GM19463 (cell line): Measurements from ENCODE around the gene MS4A10.
"Not testable (repeated sequence)": the region's sequence is repeated elsewhere in the genome, so short reads cannot be mapped to it uniquely, and the experiment has no call there.

ENCODE experiments used
- ATAC-seq: cut with Tn5 transposase; IDR thresholded peaks from one replicate; pipeline ENCODE4 v1.9.1; 2021; ENCODE audit warnings: mild to moderate bottlenecking, moderate library complexity; ENCODE audit not compliant: unreplicated experiment

The MS4A10 gene

GRCh38 chr11:60785136-60785535, at the start of gene MS4A10:
MS4A10 (plus strand) TSS chr11:60785333; CDS start chr11:60790336, 5,003 bp downstream.
- ATAC-seq = no peak

- ATAC-seq = no peak
These were observed 46.0 kb upstream of the MS4A10 start for GRCh38 chr11:60739114-60739513.

DNA sequence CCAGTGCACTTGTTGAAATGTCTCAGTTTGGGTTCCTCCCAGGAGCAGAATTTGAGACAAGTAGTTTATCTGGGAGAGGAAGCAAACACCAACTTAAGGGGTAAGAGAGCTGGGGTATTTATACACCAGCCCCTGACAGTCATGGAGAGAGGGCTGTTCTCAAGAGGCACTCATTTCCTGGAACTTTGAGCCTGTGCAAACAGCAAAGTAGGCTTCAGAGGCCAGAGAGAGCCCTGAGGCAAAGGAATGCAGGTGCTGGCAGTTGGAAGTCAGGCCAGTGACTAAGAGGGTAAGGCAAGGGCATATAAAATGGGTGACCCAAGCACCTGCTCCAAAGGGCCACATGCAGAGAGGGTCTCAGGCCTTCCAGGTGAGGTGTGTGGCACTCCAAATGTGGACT, 44.6 kb upstream of the MS4A10 start:
- no peak for ATAC-seq

- no peak for ATAC-seq
These were observed 43.7 kb upstream of the MS4A10 start for GRCh38 chr11:60741421-60741820.

- no peak for ATAC-seq
These were observed 42.1 kb upstream of the MS4A10 start for GRCh38 chr11:60743058-60743457.

DNA sequence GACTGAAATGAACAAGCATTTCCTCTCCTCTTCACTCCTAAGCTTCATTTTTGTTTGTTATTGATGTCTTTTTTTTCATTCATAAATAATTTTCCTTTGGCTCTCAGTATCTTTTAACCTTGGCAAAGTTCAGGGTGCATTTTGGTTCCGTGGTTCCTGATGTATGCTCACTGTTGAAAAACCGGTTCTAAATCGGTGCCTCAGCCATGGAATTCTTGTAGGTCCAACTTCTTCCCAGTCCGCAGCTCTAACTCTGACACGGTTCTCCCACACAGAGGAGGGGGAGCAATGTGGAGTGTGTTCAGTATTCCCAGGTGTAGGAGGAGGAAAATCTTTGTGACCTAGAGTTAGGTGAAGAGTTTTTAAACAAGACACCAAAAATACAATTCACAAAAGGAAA, 41.0 kb upstream of the MS4A10 start:
- no peak for ATAC-seq

DNA sequence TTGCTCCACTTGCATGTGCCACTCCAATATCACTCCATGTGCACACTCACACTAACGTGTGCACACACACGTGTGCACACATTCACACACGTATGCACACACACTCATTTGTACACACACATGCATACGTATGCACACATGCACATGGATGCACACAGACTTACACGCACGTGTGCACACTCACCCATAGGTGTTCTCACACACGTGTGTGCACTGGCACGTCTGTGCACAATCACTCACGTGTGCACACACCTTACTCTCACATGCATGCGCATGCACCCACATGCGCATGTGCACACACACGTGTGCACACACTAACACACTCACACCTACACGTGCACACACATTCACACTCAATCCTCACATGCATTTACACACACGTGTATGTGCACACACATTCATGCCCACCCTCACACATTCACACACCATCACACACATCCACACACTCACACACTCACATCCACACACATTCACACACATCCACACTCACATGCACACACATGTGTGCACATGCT, 37.7 kb upstream of the MS4A10 start:
- no peak for ATAC-seq

- ATAC-seq = no peak
These were observed 36.9 kb upstream of the MS4A10 start for GRCh38 chr11:60748225-60748624.

- no peak for ATAC-seq
These were observed 36.3 kb upstream of the MS4A10 start for GRCh38 chr11:60748821-60749220.

GRCh38 chr11:60750911-60751310, 34.2 kb upstream of the MS4A10 start:
- ATAC-seq = no peak

- no peak for ATAC-seq
These were observed 31.8 kb upstream of the MS4A10 start for GRCh38 chr11:60753309-60753708.

- ATAC-seq = no peak
These were observed 30.2 kb upstream of the MS4A10 start for GRCh38 chr11:60754887-60755286.

- ATAC-seq = no peak
These were observed 28.7 kb upstream of the MS4A10 start, which contains the start of gene MS4A15 for GRCh38 chr11:60756307-60757032. MS4A15 (plus strand) TSS chr11:60756867; CDS start chr11:60763734, 6,867 bp downstream.

- no peak for ATAC-seq
These were observed 27.8 kb upstream of the MS4A10 start for GRCh38 chr11:60757231-60757800.

GRCh38 chr11:60758671-60759070, 26.5 kb upstream of the MS4A10 start:
- ATAC-seq = not testable (repeated sequence)

- not testable (repeated sequence) for ATAC-seq
These were observed 25.5 kb upstream of the MS4A10 start for GRCh38 chr11:60759438-60760225.

- ATAC-seq = peak; percentile 26
These were observed 23.5 kb upstream of the MS4A10 start for GRCh38 chr11:60761436-60762190.

DNA sequence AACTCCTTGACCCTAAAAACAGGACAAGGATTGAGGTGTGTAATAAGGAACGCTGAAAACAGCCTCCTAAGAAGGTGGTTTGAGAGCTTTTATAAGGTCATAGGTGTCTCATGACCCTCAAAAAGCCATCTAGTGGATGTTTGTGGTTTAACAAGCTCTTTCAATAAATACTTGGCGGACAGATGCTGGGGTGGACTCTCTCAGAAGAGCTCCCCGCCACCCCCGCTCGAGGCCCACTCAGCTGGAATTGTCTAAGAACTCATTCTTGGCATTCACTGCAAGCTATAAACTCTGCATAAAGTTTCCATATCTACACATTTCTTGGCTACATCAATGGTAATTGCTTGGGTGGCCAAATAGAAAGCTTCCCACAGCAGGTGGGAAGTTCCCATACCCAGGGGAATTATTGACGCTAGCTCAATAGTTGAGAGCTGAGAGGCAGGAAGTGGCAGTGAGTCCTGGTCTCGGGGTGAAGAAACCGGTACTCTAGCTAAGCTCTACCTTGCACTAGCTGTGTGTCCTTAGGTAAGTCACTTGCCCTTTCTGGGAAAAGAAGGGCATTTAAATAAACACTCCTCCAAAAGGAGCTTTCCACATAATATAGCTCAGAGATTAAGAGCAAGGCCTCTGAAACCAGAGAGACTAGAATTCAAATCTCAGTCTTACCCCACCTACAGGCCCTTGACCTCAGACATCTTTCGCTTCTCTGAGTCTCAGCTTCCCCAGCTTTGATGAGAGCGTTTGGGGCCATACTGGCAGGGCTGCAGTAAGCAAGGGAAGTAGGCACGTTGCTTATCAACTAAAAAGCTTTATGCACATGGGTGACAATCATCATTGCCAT, 22.1 kb upstream of the MS4A10 start:
- ATAC-seq = peak; percentile 65

DNA sequence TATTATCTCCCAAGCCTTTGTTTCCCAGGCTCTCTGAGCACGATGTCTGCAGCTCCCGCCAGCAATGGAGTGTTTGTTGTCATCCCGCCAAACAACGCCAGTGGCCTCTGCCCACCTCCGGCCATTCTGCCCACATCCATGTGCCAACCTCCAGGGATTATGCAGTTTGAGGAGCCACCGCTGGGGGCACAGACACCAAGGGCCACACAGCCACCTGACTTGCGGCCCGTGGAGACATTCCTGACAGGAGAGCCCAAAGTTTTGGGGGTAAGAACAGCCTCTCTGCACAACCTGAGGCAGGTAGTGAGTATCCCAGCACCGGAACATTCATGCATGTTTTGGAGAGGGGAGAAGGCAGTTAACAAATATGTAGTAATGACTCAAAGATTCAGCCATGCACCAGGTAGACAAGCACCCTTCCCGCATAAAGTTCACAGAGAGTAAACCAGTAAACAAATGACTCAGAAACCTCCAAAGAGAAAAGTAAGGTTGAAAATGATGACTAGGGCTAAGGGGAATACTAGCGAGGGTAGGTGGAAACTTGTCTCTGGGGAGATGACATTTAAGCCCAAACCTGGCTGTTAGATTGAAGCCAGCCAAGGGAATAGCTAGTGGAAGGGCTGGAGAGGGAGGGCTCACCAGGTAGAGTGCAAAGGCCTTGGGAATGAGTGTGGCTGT, 21.3 kb upstream of the MS4A10 start:
- no peak for ATAC-seq
